Vagina (tissue), 2 donors: Measurements from ENCODE around the gene SMAP1. TPM values are rescaled to one million over a fixed set of nuclear protein-coding genes. Genes with fewer than 3 reads are reported as not detected.

Source experiments
- DNase-seq, 2 donors: peaks; one replicate each; pipeline ENCODE4 v3.0.0-alpha.2; 2017; ENCODE audit errors: extremely low spot score in 2 of 2
- H3K27ac ChIP-seq: fragments of 200-600 bp; sonication (generic); one replicate; pipeline ENCODE4 v1.5.1; 2019
- H3K27me3 ChIP-seq: fragments of 200-600 bp; sonication (generic); one replicate; pipeline ENCODE4 v1.5.1; 2019
- H3K36me3 ChIP-seq, 2 donors: fragments of 200-600 bp; sonication (generic); one replicate each; pipeline ENCODE4 v1.5.1; 2017 to 2019
- H3K4me1 ChIP-seq: fragments of 200-600 bp; sonication (generic); one replicate; pipeline ENCODE4 v1.5.1; 2019
- H3K4me3 ChIP-seq, 2 donors: fragments of 200-600 bp; sonication (generic); 1 replicate in 1 of 2; 2 replicates in 1 of 2; pipeline ENCODE4 v1.5.1; 2016 to 2019
- H3K9me3 ChIP-seq: fragments of 200-600 bp; sonication (generic); one replicate; pipeline ENCODE4 v1.5.1; 2019
- CTCF ChIP-seq, 3 experiments: fragments of 450-650 bp in 2 of 3; fragments of 200-600 bp in 1 of 3; sonication (generic) in 1 of 3; IDR thresholded peaks; one replicate each; pipeline ENCODE4 v1.5.1; 2017 to 2019; ENCODE audit warnings: antibody characterized with exemption in 3 of 3, mild to moderate bottlenecking in 2 of 3, moderate library complexity in 2 of 3
- POLR2A ChIP-seq, 2 donors: fragments of 450-650 bp; IDR thresholded peaks; one replicate each; pipeline ENCODE4 v1.6.1; 2017; ENCODE audit warnings: antibody characterized with exemption in 2 of 2, mild to moderate bottlenecking in 2 of 2, moderate library complexity in 2 of 2
- POLR2AphosphoS5 ChIP-seq, 2 donors: sonication (generic); formaldehyde crosslinking; IDR thresholded peaks; one replicate each; pipeline ENCODE4 v1.9.0; 2017; ENCODE audit warnings: antibody characterized with exemption in 2 of 2, mild to moderate bottlenecking in 2 of 2, low read depth in 1 of 2; ENCODE audit not compliant: insufficient read depth in 1 of 2
- intact Hi-C: fragments of 100-400 bp; cut with DNase I; formaldehyde crosslinking; loops from one replicate; pipeline ENCODE4 v1.15.1; 2023
- total RNA-seq: library from RNA; depleted of rRNA; stranded (reverse); fragments of >200 nt; gene quantifications from one replicate; pipeline ENCODE4 v1.2.3, GENCODE V29; 2016

Gene SMAP1
- total RNA-seq, 1 donor from 2014 or later, result 26.3 TPM

GRCh38 chr6:70860045-70860444 is 192.4 kb downstream of the SMAP1 start:
- TF ChIP-seq POLR2AphosphoS5 (IDR thresholded peaks at IDR 0.05; ENCODE audit: insufficient read depth in 1 of 2, low read depth in 1 of 2) (no peak), CTCF (IDR thresholded peaks at IDR 0.05) (no peak), POLR2A (IDR thresholded peaks at IDR 0.05) (no peak)
- intact Hi-C loops, result no loop called here
- H3K36me3 ChIP-seq, result peaks cover 0 to 3% of the 10 kb centered on the region in 2 donors

GRCh38 chr6:70860920-70861319 is 193.2 kb downstream of the SMAP1 start:
- DNase-seq, result no peak
- no peak for TF ChIP-seq POLR2AphosphoS5 (IDR thresholded peaks at IDR 0.05; ENCODE audit: insufficient read depth in 1 of 2, low read depth in 1 of 2)
- TF ChIP-seq POLR2A (IDR thresholded peaks at IDR 0.05), result no peak
- TF ChIP-seq CTCF (IDR thresholded peaks at IDR 0.05), result no peak
- H3K4me3 ChIP-seq, result no peak overlapping the region
- no peak overlapping the region for H3K27ac ChIP-seq
- no peaks in the 10 kb centered on the region for H3K27me3 ChIP-seq
- H3K4me1 ChIP-seq, result no peaks in the 10 kb centered on the region
- no peaks in the 10 kb centered on the region for H3K9me3 ChIP-seq
- intact Hi-C loops, result no loop called here
- peaks cover 0 to 3% of the 10 kb centered on the region in 2 donors for H3K36me3 ChIP-seq

More at GRCh38 chr6:70860045-70860444, 192.4 kb downstream of the SMAP1 start:
- no peaks in the 10 kb centered on the region for H3K4me1 ChIP-seq
- H3K27ac ChIP-seq, result no peak overlapping the region
- H3K4me3 ChIP-seq, result no peak overlapping the region
- no peaks in the 10 kb centered on the region for H3K9me3 ChIP-seq
- no peaks in the 10 kb centered on the region for H3K27me3 ChIP-seq
- no peak for DNase-seq

GRCh38 chr6:70863343-70863742 is 195.7 kb downstream of the SMAP1 start:
- no peak for TF ChIP-seq POLR2AphosphoS5 (IDR thresholded peaks at IDR 0.05; ENCODE audit: insufficient read depth in 1 of 2, low read depth in 1 of 2)
- no peaks in the 10 kb centered on the region for H3K4me1 ChIP-seq
- H3K27ac ChIP-seq, result no peak overlapping the region
- no peak for DNase-seq
- H3K27me3 ChIP-seq, result no peaks in the 10 kb centered on the region
- H3K36me3 ChIP-seq, result peaks cover 0 to 3% of the 10 kb centered on the region in 2 donors
- H3K9me3 ChIP-seq, result no peaks in the 10 kb centered on the region
- no peak overlapping the region for H3K4me3 ChIP-seq
- intact Hi-C loops, result no loop called here

- no peaks in the 10 kb centered on the region for H3K36me3 ChIP-seq
- DNase-seq, result no peak
- no peaks in the 10 kb centered on the region for H3K27me3 ChIP-seq
- H3K4me3 ChIP-seq, result no peak overlapping the region
- intact Hi-C loops, result no loop called here
- H3K27ac ChIP-seq, result no peak overlapping the region
- TF ChIP-seq CTCF (IDR thresholded peaks at IDR 0.05) (no peak), POLR2A (IDR thresholded peaks at IDR 0.05) (no peak), POLR2AphosphoS5 (IDR thresholded peaks at IDR 0.05; ENCODE audit: insufficient read depth in 1 of 2, low read depth in 1 of 2) (no peak)
- no peaks in the 10 kb centered on the region for H3K4me1 ChIP-seq
- H3K9me3 ChIP-seq, result no peaks in the 10 kb centered on the region
These were observed 196.7 kb downstream of the SMAP1 start for GRCh38 chr6:70864401-70864800.

GRCh38 chr6:70872469-70872868 is 204.8 kb downstream of the SMAP1 start:
- no peak overlapping the region for H3K27ac ChIP-seq
- TF ChIP-seq POLR2AphosphoS5 (IDR thresholded peaks at IDR 0.05; ENCODE audit: insufficient read depth in 1 of 2, low read depth in 1 of 2) (no peak), CTCF (IDR thresholded peaks at IDR 0.05) (no peak), POLR2A (IDR thresholded peaks at IDR 0.05) (no peak)
- no peaks in the 10 kb centered on the region for H3K4me1 ChIP-seq
- H3K27me3 ChIP-seq, result no peaks in the 10 kb centered on the region
- H3K36me3 ChIP-seq, result no peaks in the 10 kb centered on the region
- no peak overlapping the region for H3K4me3 ChIP-seq
- DNase-seq, result no peak
- intact Hi-C loops, result no loop called here
- peaks cover 8% of the 10 kb centered on the region for H3K9me3 ChIP-seq
